Rectal smooth muscle tissue (tissue), 1 donor: ENCODE results near the gene NEMP2.
"Not testable (repeated sequence)": the region's sequence is repeated elsewhere in the genome, so short reads cannot be mapped to it uniquely, and the experiment has no call there.

Source experiments
- H3K27ac ChIP-seq: one replicate; pipeline ENCODE4 v1.7.0; 2013; ENCODE audit warnings: low read depth, low read length, inconsistent platforms
- H3K27me3 ChIP-seq: one replicate; pipeline ENCODE4 v1.7.0; 2013; ENCODE audit warnings: low read length; ENCODE audit not compliant: control insufficient read depth, insufficient read depth
- H3K36me3 ChIP-seq: one replicate; pipeline ENCODE4 v1.7.0; 2013; ENCODE audit warnings: low read length; ENCODE audit not compliant: control insufficient read depth, insufficient read depth
- H3K4me1 ChIP-seq: one replicate; pipeline ENCODE4 v1.7.0; 2013; ENCODE audit warnings: low read length; ENCODE audit not compliant: control insufficient read depth, insufficient read depth
- H3K4me3 ChIP-seq: one replicate; pipeline ENCODE4 v1.7.0; 2013; ENCODE audit warnings: low read length
- H3K9ac ChIP-seq: one replicate; pipeline ENCODE4 v1.7.0; 2013; ENCODE audit warnings: low read length

The NEMP2 gene

GRCh38 chr2:190494600-190495227 is 39.8 kb downstream of the NEMP2 start:
- not testable (repeated sequence) for H3K9ac ChIP-seq, H3K4me3 ChIP-seq, H3K27ac ChIP-seq, H3K27me3 ChIP-seq, H3K36me3 ChIP-seq, H3K4me1 ChIP-seq

DNA sequence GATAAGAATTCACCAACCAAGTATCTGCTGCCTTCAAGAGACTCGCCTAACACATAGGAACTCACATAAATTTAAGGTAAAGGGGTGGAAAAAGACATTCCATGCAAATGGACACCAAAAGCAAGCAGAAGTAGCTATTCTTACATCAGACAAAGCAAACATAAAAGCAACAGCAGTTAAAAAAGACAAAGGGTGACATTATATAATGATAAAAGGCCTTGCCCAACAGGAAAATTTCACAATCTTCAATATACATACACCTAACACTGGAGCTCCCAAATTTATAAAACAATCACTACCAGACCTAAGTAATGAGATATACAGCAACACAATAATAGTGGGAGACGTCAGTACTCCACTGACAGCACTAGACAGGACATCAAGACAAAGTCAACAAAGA is 41.4 kb downstream of the NEMP2 start:
- H3K27ac ChIP-seq, result no peak overlapping the region
- H3K36me3 ChIP-seq, result peaks cover 3% of the 10 kb centered on the region
- no peak overlapping the region for H3K9ac ChIP-seq
- H3K4me3 ChIP-seq, result no peak overlapping the region
- no peaks in the 10 kb centered on the region for H3K27me3 ChIP-seq
- no peaks in the 10 kb centered on the region for H3K4me1 ChIP-seq

DNA sequence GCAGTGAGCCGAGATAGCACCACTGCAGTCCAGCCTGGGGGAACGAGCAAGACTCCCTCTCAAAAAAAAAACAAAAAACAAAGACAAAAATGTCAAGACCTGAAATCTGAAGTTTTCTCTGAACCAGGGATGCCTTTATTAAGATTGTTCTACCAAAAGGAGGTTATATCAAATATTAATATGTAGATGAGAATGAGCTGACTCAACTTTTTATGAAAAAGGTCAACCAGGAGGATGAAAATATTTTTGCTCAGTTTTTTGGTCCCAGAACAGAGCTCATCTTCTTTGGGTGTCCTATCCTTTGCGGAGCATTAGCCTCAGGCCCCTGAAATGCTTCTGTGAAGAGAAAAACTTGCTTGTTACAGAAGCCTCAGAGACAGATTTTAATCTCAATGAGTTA is 44.0 kb downstream of the NEMP2 start:
- H3K27ac ChIP-seq, result no peak overlapping the region
- H3K4me3 ChIP-seq, result no peak overlapping the region
- H3K4me1 ChIP-seq, result no peaks in the 10 kb centered on the region
- no peaks in the 10 kb centered on the region for H3K27me3 ChIP-seq
- no peak overlapping the region for H3K9ac ChIP-seq
- no peaks in the 10 kb centered on the region for H3K36me3 ChIP-seq

GRCh38 chr2:190489475-190489874 is 45.0 kb downstream of the NEMP2 start:
- Histone ChIP-seq H3K4me1 (no peaks in the 10 kb centered on the region), H3K4me3 (no peak overlapping the region), H3K27me3 (no peaks in the 10 kb centered on the region), H3K27ac (no peak overlapping the region), H3K36me3 (no peaks in the 10 kb centered on the region), H3K9ac (no peak overlapping the region)

GRCh38 chr2:190488516-190489233 is 45.8 kb downstream of the NEMP2 start:
- Histone ChIP-seq H3K9ac (no peak overlapping the region), H3K4me3 (no peak overlapping the region), H3K36me3 (no peaks in the 10 kb centered on the region), H3K27ac (no peak overlapping the region), H3K27me3 (no peaks in the 10 kb centered on the region), H3K4me1 (no peaks in the 10 kb centered on the region)

- H3K9ac ChIP-seq, result no peak overlapping the region
- H3K27me3 ChIP-seq, result no peaks in the 10 kb centered on the region
- H3K4me3 ChIP-seq, result no peak overlapping the region
- H3K4me1 ChIP-seq, result no peaks in the 10 kb centered on the region
- no peak overlapping the region for H3K27ac ChIP-seq
- no peaks in the 10 kb centered on the region for H3K36me3 ChIP-seq
Observed at GRCh38 chr2:190486037-190486623, 48.4 kb downstream of the NEMP2 start.

GRCh38 chr2:190482451-190482850 is 52.1 kb downstream of the NEMP2 start:
- H3K27me3 ChIP-seq, result no peaks in the 10 kb centered on the region
- H3K36me3 ChIP-seq, result no peaks in the 10 kb centered on the region
- H3K4me1 ChIP-seq, result peaks cover 5% of the 10 kb centered on the region
- no peak overlapping the region for H3K9ac ChIP-seq
- H3K4me3 ChIP-seq, result no peak overlapping the region
- no peak overlapping the region for H3K27ac ChIP-seq

GRCh38 chr2:190481339-190481738 is 53.2 kb downstream of the NEMP2 start:
- Histone ChIP-seq H3K4me1 (peaks cover 5% of the 10 kb centered on the region), H3K36me3 (no peaks in the 10 kb centered on the region), H3K4me3 (no peak overlapping the region), H3K27ac (no peak overlapping the region), H3K27me3 (no peaks in the 10 kb centered on the region), H3K9ac (no peak overlapping the region)

DNA sequence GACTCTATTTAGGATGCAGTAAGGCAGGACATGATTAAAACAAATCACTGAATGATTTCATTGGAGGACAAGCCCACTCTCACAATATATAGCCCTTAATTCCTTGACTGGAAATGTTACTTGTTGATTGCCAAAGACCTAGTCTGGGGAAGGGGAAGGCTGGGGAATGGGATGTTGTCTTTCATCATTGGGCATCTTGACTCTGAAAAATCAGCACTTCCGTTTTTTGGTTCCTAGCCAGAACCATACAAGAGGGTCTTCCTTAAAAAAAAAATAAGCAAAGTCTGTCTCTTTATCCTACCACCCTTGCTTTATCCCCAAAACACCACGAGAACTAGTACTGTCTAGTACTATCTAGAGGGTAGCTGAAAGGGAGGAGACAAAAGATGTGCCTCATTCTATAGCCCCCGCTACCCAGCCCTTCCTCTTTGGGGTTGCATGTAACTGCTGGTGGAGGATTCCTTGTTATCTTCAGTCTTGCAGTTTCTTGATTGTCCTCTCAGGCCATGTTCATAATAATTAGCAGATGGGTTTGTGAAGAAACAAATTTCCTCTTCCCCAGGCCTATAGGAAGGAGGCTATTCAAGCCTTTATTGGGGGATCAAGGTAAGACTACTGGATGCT is 55.8 kb downstream of the NEMP2 start:
- peaks cover 5% of the 10 kb centered on the region for H3K4me1 ChIP-seq
- H3K9ac ChIP-seq, result no peak overlapping the region
- H3K36me3 ChIP-seq, result no peaks in the 10 kb centered on the region
- H3K27ac ChIP-seq, result peak overlapping the region; percentile 76
- H3K4me3 ChIP-seq, result peak overlapping the region; percentile 33
- H3K27me3 ChIP-seq, result no peaks in the 10 kb centered on the region

GRCh38 chr2:190477661-190478454 is 56.7 kb downstream of the NEMP2 start:
- no peaks in the 10 kb centered on the region for H3K27me3 ChIP-seq
- H3K4me1 ChIP-seq, result peaks cover 5% of the 10 kb centered on the region
- peak overlapping the region; percentile 33 for H3K4me3 ChIP-seq
- H3K9ac ChIP-seq, result no peak overlapping the region
- H3K36me3 ChIP-seq, result no peaks in the 10 kb centered on the region
- peak overlapping the region; percentile 76 for H3K27ac ChIP-seq

DNA sequence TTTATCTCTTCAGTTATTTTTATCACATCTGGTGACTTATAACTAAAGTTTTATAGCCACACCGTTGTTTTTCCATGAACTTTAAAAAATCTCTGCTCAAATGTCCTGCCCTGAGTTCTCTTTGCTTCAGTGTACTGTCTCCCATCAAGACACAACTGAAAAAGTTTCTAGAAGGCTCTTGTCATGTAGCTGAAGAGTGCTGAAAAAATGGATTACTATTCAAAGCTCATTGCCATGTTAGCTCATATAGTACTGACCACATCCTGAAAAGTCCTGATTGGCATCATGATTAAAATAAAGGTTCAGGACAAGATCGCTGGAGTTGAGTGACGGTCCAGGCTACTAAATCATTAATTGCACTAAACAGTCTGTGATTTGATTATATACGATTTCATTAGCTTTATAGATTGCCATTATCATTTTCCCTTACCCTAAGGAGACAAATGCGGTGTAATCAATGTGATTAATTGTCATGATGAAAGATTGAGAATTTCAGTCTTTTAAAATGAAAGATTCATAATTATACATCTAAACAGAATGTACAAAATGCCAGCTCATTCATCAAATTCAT is 64.2 kb downstream of the NEMP2 start:
- Histone ChIP-seq H3K27me3 (no peaks in the 10 kb centered on the region), H3K27ac (peak overlapping the region; percentile 80), H3K36me3 (no peaks in the 10 kb centered on the region), H3K4me1 (peaks cover 31% of the 10 kb centered on the region), H3K4me3 (no peak overlapping the region), H3K9ac (no peak overlapping the region)

DNA sequence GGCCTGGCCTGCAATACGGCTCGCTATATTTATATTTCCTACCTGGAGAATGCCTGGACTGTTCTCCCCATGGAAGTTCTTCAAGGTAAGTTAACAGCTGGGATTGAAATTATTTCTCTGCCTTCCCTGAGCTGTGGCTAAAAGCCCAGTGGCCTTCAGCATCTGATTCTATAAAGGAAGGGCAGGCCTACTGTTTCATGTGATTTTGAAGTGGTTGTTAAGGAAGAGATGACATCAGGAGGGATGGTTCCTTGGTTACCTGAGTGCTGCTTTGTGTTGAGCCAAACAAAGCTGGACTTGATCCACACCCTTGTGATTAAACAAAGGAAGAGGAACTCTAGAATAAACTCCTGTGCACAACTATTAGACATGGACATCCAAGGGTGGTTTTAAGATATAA is 64.8 kb downstream of the NEMP2 start:
- no peak overlapping the region for H3K4me3 ChIP-seq
- no peaks in the 10 kb centered on the region for H3K36me3 ChIP-seq
- no peak overlapping the region for H3K9ac ChIP-seq
- H3K4me1 ChIP-seq, result peaks cover 31% of the 10 kb centered on the region
- H3K27me3 ChIP-seq, result no peaks in the 10 kb centered on the region
- H3K27ac ChIP-seq, result peak overlapping the region; percentile 80
